GM18499 (cell line): Measurements from ENCODE around the gene PMVK.
"Not testable (repeated sequence)": the region's sequence is repeated elsewhere in the genome, so short reads cannot be mapped to it uniquely, and the experiment has no call there.

Experiments
- ATAC-seq: cut with Tn5 transposase; IDR thresholded peaks from one replicate; pipeline ENCODE4 v1.9.1; 2021; ENCODE audit warnings: moderate number of reproducible peaks; ENCODE audit not compliant: insufficient read depth, unreplicated experiment

The PMVK gene

DNA sequence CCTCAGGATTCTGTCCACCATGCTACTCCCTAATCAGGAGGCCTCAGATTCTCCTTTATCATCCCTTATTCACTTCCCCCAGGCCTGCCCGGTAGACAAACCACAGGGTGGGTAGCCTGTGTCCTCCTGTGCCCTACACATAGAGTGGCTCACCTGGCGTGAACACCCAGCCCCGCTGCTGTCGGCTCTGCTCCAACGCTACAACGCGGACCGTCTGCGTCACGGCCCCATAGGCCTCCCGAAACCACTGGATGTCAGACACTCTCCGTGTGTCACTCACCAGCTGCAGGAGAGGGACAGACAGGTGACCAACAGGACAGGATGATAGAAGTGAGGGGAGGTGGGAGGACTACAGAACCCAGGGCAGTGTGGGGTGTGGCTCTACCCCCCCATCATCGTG lies 10.3 kb downstream of the PMVK start:
- ATAC-seq, result no peak

GRCh38 chr1:154925335-154926170 lies 11.0 kb downstream of the PMVK start:
- ATAC-seq, result no peak

- no peak for ATAC-seq
Measured at GRCh38 chr1:154923695-154924094, 12.8 kb downstream of the PMVK start.

- ATAC-seq, result no peak
Measured at GRCh38 chr1:154913273-154913672, 23.2 kb downstream of the PMVK start.

DNA sequence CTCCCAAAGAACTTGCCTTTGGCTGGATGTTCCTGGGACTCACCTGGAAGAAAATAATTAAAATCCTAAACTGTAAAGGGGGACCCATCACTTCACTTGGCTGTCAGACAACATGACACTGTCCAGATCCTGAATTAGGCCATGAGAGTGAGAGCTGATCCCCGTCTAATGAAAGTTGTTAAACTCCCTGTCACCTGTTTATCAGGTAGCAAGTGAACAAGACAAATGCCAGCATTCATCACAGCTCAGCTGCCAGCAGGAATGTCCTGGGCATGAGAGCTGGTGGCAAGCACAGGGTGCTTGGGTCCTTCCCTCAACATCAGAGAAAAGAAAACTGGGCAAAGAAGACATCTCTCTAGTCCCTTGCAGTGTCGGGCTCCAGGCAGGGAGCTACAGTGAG lies 23.8 kb downstream of the PMVK start:
- no peak for ATAC-seq

GRCh38 chr1:154911691-154912550 lies 24.6 kb downstream of the PMVK start:
- ATAC-seq, result no peak

- ATAC-seq, result no peak
Measured at GRCh38 chr1:154910851-154911250, 25.7 kb downstream of the PMVK start.

- ATAC-seq, result no peak
Measured at GRCh38 chr1:154908937-154909336, 27.6 kb downstream of the PMVK start.

DNA sequence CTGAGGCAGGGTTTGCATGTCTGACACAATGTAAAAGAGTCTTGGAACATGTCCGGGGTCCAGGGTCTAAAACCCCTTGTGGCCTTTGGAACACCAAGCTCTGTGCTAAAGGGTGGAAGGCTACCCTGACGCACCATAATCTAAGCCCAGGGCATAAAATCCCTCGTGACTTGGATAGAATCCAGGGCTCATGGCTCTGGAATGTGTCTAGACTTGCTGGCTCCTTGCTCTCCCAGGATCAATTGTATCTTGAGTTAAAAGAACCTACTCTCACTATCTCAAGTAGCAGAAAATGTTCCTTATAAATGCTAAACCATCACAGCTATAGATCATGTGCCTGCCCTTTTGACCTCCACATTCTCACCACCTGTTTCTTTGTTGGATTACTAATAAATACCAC lies 28.4 kb downstream of the PMVK start:
- ATAC-seq, result not testable (repeated sequence)

DNA sequence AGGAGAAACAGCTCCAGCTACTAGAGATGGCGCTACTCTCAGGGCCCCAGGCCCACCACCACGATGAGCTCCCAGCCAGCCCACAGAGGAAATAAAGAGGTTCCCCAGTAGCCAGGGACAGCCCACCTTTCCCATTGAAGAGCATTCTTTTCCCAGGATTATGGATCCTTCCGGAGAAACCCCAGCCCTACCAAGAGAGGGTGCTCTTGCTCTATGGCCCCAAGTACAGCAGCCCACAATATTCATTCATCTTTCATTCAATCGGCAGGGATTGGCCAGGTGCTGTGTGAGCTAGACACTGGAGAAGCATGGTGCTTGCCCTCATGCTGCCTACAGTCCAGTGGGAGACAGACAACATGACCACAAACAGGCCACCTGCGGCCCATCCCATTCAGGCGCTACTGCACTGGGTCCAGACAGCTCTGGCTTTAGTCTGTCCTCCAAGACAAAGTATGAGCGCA lies 29.9 kb downstream of the PMVK start:
- ATAC-seq, result no peak

GRCh38 chr1:154902938-154903566 lies 33.5 kb downstream of the PMVK start:
- ATAC-seq, result no peak

DNA sequence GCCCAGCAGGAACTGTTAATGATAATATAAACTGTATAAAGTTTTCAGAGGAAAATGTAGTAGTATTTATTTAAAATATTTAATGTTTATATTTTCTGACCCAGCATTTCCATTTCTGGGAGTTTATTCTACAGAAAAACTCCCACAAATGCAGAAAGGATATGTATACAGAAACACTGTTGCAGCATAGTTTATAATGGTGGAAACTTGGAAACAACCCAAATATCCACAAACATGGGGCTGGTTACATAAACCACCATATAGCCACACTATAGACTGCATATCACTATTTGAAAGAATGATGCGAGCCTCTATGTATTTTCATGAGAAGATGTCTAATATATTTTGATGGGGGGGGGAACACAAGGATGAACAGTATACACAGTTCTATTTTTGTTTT lies 34.9 kb downstream of the PMVK start:
- ATAC-seq, result no peak

DNA sequence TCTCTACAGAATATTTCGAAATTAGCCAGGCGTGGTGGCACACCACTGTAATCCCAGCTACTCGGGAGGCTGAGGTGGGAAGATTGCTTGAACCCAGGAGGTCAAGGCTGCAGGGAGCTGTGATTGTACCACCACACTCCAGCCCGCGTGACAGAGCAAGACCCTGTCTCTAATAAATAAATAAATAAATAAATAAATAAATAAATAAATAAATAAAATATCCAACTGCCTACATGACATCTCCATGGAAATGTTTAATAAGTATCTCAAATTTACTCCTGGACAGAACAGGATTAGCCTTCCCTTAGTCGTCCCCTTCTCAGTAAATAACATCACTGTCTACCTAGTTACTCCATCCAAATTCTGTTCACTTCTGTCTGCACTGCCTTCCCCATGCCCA lies 37.5 kb downstream of the PMVK start:
- ATAC-seq, result no peak

DNA sequence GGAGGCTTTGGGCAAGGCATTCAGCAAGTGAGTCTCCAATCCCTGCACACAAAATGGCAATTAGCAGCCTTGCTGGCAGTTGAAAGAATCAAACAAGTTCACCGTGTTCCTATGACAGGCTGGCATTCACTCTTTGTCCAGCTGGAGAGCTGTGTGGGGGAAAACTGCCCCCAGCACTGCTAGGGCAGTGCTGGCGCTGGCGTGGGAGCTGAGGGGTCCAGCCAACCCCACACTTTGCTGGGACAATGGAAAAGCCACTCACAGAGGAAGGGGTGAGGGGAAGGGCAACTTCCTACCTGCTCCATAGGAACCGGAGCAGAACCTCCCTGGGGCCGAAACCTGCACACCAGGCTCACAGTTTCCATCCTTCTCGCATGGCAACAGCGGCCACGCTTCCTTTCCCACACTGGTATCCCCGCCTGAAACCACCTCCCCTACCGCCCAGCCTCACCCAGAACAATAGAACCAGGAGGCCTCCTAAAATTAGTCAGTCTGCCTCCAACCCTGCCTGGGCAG lies 39.7 kb downstream of the PMVK start:
- no peak for ATAC-seq

- ATAC-seq, result no peak
Measured at GRCh38 chr1:154895798-154896197, 40.7 kb downstream of the PMVK start.

DNA sequence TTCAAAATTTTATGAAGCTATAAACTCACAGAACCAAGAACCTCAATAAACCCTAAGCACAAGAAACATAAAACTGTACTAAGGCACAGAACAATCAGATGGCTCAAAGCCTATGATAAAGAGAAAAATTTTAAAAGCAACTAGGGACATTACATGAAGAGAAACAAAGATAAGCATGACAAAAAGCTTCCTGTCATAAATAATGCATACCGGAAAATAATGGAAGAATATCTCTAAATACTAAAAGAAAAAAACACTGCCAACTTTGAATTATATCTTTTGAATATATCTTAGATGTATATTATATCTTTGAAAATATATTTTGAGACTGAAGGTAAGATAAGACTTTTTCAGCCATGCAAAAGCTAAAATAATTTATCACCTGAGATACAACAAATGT lies 45.1 kb downstream of the PMVK start:
- ATAC-seq, result no peak

- ATAC-seq, result no peak
Measured at GRCh38 chr1:154888757-154889156, 47.8 kb downstream of the PMVK start.

DNA sequence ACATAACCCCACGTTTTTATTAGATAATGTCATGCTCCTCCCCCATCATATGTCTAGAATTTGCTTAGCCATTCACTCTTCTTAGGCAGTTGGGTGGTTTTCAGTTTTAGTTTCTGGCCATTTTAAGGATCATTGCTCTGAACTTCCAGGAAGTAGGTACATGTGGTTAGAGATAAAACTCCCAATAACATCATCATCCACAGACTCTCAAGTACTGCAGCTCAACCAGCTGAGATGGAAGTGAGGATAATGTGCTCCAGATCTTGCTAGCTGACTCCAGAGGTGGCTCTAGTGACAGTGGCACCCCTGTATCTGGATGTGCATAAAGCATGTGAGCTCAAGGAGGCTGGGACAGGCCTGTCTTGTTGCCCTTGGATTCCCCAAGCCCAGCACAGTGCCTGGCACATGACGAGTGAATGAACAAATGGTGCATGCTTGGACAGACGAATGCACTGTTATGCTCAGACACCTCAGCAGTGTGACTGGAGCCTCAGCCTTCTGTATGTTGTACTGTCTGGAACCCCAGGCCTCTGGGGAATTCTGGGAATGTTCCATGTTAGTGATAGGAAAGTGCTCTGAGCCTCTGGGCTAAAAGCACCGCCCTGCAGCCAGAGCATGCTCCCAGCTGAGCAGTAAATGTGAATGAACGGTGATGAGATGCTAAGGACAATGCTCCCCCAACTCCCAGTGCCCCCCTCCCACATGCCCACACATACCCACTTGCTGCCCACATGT lies 50.1 kb downstream of the PMVK start:
- no peak for ATAC-seq

GRCh38 chr1:154884869-154885701 lies 51.4 kb downstream of the PMVK start:
- ATAC-seq, result no peak
